HCT116 (cell line): Measurements from ENCODE around the gene SRGN. TPM values are rescaled to one million over a fixed set of nuclear protein-coding genes. Genes with fewer than 3 reads are reported as not detected.

Experiments used
- ATAC-seq: fragments of 200-7000 bp; cut with Tn5 transposase; 2 replicates; pipeline ENCODE4 v1.9.1; 2020; ENCODE audit warnings: mild to moderate bottlenecking, moderate library complexity
- BruUV-seq: library from RNA; stranded (reverse); fragments of 400-500 nt; replicated peaks from 2 replicates; lab custom pipeline; 2021; lab: Mats Ljungman, UMichigan
- CTCF ChIA-PET: fragments of 300-600 bp; sonication (Branson Sonifier 250); formaldehyde crosslinking; loops from one replicate; lab custom pipeline; 2021; ENCODE audit warnings: antibody characterized with exemption; lab: Charles Lee
- POLR2A ChIA-PET: fragments of 300-600, 350-600 bp; sonication (Branson Sonifier 250); formaldehyde crosslinking; loops from one replicate; lab custom pipeline; 2021; ENCODE audit warnings: antibody characterized with exemption; lab: Charles Lee
- RAD21 ChIA-PET, 2 experiments: fragments of 300-600 bp; sonication (Branson Sonifier 250); formaldehyde crosslinking; loops; one replicate each; lab custom pipeline; 2023; ENCODE audit warnings: low total read pairs in 2 of 2; ENCODE audit not compliant: uncharacterized antibody in 2 of 2, unreplicated experiment in 2 of 2, low non-redundant PET in 1 of 2; lab: Charles Lee
- DNase-seq: peaks from one replicate; pipeline ENCODE4 v3.0.0-alpha.2; 2010; ENCODE audit warnings: low read depth, low spot score
- H2AFZ ChIP-seq: fragments of 200-600 bp; shearing (Covaris generic), sonication (generic); 2 replicates; pipeline ENCODE4 v1.6.1; 2017; ENCODE audit warnings: low read depth, mixed run types, mixed read lengths, antibody characterized with exemption, low read length; ENCODE audit not compliant: poor library complexity, severe bottlenecking
- H3K27ac ChIP-seq: 2 replicates; pipeline ENCODE4 v1.5.1; 2012; ENCODE audit warnings: low read depth, low read length
- H3K27me3 ChIP-seq: fragments of 200-600 bp; sonication (generic); 2 replicates; pipeline ENCODE4 v1.6.1; 2016; ENCODE audit warnings: mixed run types, low read length, mixed read lengths; ENCODE audit not compliant: insufficient read depth
- H3K36me3 ChIP-seq, 2 experiments: fragments of 200-500 bp in 1 of 2; fragments of 200-600 bp in 1 of 2; sonication (Bioruptor generic) in 1 of 2; sonication (generic) in 1 of 2; 2 replicates each; pipeline versions ENCODE4 v1.5.1 to v1.6.1; 2014 to 2016; ENCODE audit warnings: low read length in 2 of 2, inconsistent platforms in 1 of 2, mixed read lengths in 1 of 2, mixed run types in 1 of 2; ENCODE audit not compliant: insufficient read depth in 2 of 2, control insufficient read depth in 1 of 2
- H3K4me1 ChIP-seq, 2 experiments: fragments of 200-600 bp in 1 of 2; sonication (generic) in 1 of 2; 2 replicates each; pipeline versions ENCODE4 v1.5.1 to v1.6.1; 2012 to 2017; ENCODE audit warnings: low read length in 2 of 2, inconsistent platforms in 1 of 2, mild to moderate bottlenecking in 1 of 2, mixed read lengths in 1 of 2, mixed run types in 1 of 2, moderate library complexity in 1 of 2; ENCODE audit not compliant: insufficient read depth in 2 of 2, control insufficient read depth in 1 of 2
- H3K4me2 ChIP-seq: fragments of 200-600 bp; sonication (generic); 2 replicates; pipeline ENCODE4 v1.6.1; 2017; ENCODE audit warnings: mixed run types, low read length, mixed read lengths
- H3K4me3 ChIP-seq, 2 experiments: fragments of 200-600 bp in 1 of 2; sonication (generic) in 1 of 2; replicated peaks in 1 of 2; 2 replicates each; pipeline ENCODE4 v1.5.1; 2011 to 2016; ENCODE audit warnings: low read length in 2 of 2, control low read depth in 1 of 2, low read depth in 1 of 2, mild to moderate bottlenecking in 1 of 2, mixed read lengths in 1 of 2, mixed run types in 1 of 2
- H3K79me2 ChIP-seq: fragments of 200-600 bp; sonication (generic); 2 replicates; pipeline ENCODE4 v1.6.1; 2017; ENCODE audit warnings: mild to moderate bottlenecking, mixed run types, low read length, moderate library complexity, mixed read lengths; ENCODE audit not compliant: insufficient read depth
- H3K9ac ChIP-seq: fragments of 200-600 bp; sonication (generic); 2 replicates; pipeline ENCODE4 v1.6.1; 2016; ENCODE audit warnings: low read length, mixed read lengths
- H3K9me2 ChIP-seq: fragments of 200-600 bp; sonication (generic), shearing (Covaris generic); 2 replicates; pipeline ENCODE4 v1.6.1; 2017; ENCODE audit warnings: mixed run types, mild to moderate bottlenecking, moderate library complexity; ENCODE audit not compliant: insufficient read depth
- H3K9me3 ChIP-seq, 2 experiments: fragments of 200-500 bp in 1 of 2; fragments of 200-600 bp in 1 of 2; sonication (Bioruptor generic) in 1 of 2; sonication (generic) in 1 of 2; 2 replicates each; pipeline ENCODE4 v1.6.1; 2014 to 2017; ENCODE audit warnings: low read length in 2 of 2, mixed read lengths in 2 of 2, inconsistent platforms in 1 of 2, low read depth in 1 of 2, mild to moderate bottlenecking in 1 of 2, mixed run types in 1 of 2, moderate library complexity in 1 of 2; ENCODE audit not compliant: control insufficient read depth in 1 of 2, insufficient read depth in 1 of 2
- H4K20me1 ChIP-seq: fragments of 200-600 bp; sonication (generic), shearing (Covaris generic); 2 replicates; pipeline ENCODE4 v1.6.1; 2017; ENCODE audit warnings: mixed run types, mild to moderate bottlenecking, moderate library complexity; ENCODE audit not compliant: insufficient read depth
- CBX3 ChIP-seq: IDR thresholded peaks from 2 replicates; pipeline ENCODE4 v1.6.1; 2012; ENCODE audit warnings: low read depth
- CEBPB ChIP-seq: IDR thresholded peaks from 2 replicates; pipeline ENCODE4 v1.6.1; 2012; ENCODE audit warnings: low read depth
- EGR1 ChIP-seq: IDR thresholded peaks from 2 replicates; pipeline ENCODE4 v1.6.1; 2012; ENCODE audit warnings: low read depth
- ELF1 ChIP-seq: IDR thresholded peaks from 2 replicates; pipeline ENCODE4 v1.6.1; 2012; ENCODE audit warnings: low read depth, borderline replicate concordance
- EZH2 ChIP-seq: fragments of 200-600 bp; sonication (generic); IDR thresholded peaks from 2 replicates; pipeline ENCODE4 v1.6.1; 2017; ENCODE audit warnings: antibody characterized with exemption, mixed run types
- EZH2phosphoT487 ChIP-seq: fragments of 200-600 bp; IDR thresholded peaks from 2 replicates; pipeline ENCODE4 v1.6.1; 2018; ENCODE audit warnings: antibody characterized with exemption, borderline replicate concordance
- FOSL1 ChIP-seq: IDR thresholded peaks from 2 replicates; pipeline ENCODE4 v1.6.1; 2012; ENCODE audit warnings: low read depth
- POLR2A ChIP-seq: IDR thresholded peaks from 2 replicates; pipeline ENCODE4 v1.7.0; 2011; ENCODE audit warnings: borderline replicate concordance; ENCODE audit not compliant: insufficient read depth, insufficient read length; ENCODE audit errors: extremely low read depth
- POLR2AphosphoS5 ChIP-seq: IDR thresholded peaks from 2 replicates; pipeline ENCODE4 v1.6.1; 2011; ENCODE audit warnings: mild to moderate bottlenecking, low read depth, low read length, moderate library complexity
- RAD21 ChIP-seq: IDR thresholded peaks from 2 replicates; pipeline ENCODE4 v1.6.1; 2012; ENCODE audit warnings: low read depth, mild to moderate bottlenecking
- SIN3A ChIP-seq: IDR thresholded peaks from 2 replicates; pipeline ENCODE4 v1.6.1; 2012; ENCODE audit warnings: low read depth
- SP1 ChIP-seq: IDR thresholded peaks from 2 replicates; pipeline ENCODE4 v1.6.1; 2012; ENCODE audit warnings: low read depth
- SRF ChIP-seq: IDR thresholded peaks from 2 replicates; pipeline ENCODE4 v1.6.1; 2012; ENCODE audit warnings: low read depth
- YY1 ChIP-seq: IDR thresholded peaks from 2 replicates; pipeline ENCODE4 v1.6.1; 2011; ENCODE audit warnings: low read length, low read depth, moderate library complexity, mild to moderate bottlenecking; ENCODE audit not compliant: insufficient replicate concordance; ENCODE audit errors: extremely low read depth
- ZFX ChIP-seq: fragments of 450-650 bp; IDR thresholded peaks from 2 replicates; pipeline ENCODE4 v1.6.1; 2017
- ZNF274 ChIP-seq: fragments of 200-500 bp; sonication (Bioruptor generic); IDR thresholded peaks from 2 replicates; pipeline ENCODE4 v1.6.1; 2014; ENCODE audit warnings: mild to moderate bottlenecking, low read depth, low read length, inconsistent platforms
- intact Hi-C: fragments of 100-400 bp; cut with micrococcal nuclease; formaldehyde crosslinking; loops from 2 replicates; pipeline ENCODE4 v1.10.0; 2022
- total RNA-seq: library from RNA; stranded (reverse); gene quantifications from one replicate; pipeline ENCODE4 v1.2.1, GENCODE V29; 2021; ENCODE audit not compliant: unreplicated experiment
- TF ChIP-seq, protein P1 (sequence below): IDR thresholded peaks from 2 replicates; pipeline ENCODE4 v1.6.1; 2011; ENCODE audit warnings: mild to moderate bottlenecking, low read length, moderate library complexity; ENCODE audit not compliant: insufficient replicate concordance; ENCODE audit errors: extremely low read depth
- TF ChIP-seq, protein P2 (sequence below): IDR thresholded peaks from 2 replicates; pipeline ENCODE4 v1.6.1; 2012

SRGN gene
- total RNA-seq, 1 experiment from 2014 or later = 1.8 TPM

DNA sequence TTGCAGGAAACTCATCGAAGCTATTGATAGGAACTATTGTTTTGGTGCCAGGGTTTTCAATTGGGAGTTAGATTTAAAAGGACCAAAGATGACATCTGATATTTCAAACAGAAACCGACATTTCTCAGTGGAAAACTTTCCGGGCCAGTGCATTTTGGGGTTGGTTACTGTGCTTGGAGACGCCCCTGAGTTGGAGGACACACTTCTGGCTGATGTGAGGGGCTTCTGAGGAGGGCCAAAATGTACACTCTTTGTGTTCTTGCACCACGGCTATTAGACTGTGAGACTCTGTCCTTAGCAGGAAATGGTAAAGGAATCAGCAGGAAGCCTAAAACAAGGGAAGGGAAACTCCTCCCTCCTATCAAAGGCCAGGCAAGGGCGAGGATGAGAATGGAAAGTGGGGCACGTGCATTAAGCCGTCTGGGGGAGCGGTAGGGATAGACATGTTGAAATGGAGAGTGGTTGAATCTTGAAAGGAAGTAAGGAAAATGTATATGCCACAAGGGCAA is 1.8 kb upstream of the SRGN start:
- Histone ChIP-seq H3K27me3 (no peaks in the 10 kb centered on the region), H4K20me1 (no peaks in the 10 kb centered on the region), H3K36me3 (no peaks in the 10 kb centered on the region), H3K4me2 (no peak overlapping the region), H3K9me2 (no peaks in the 10 kb centered on the region), H3K4me1 (no peaks in the 10 kb centered on the region), H3K4me3 (no peak overlapping the region), H3K9me3 (no peaks in the 10 kb centered on the region), H3K9ac (no peak overlapping the region), H2AFZ (peak overlapping the region; percentile 46), H3K79me2 (no peaks in the 10 kb centered on the region), H3K27ac (no peak overlapping the region)
- intact Hi-C loops = no loop called here
- POLR2A ChIA-PET = no interaction called here
- TF ChIP-seq RAD21 = no peak
- TF ChIP-seq EZH2 = no peak
- TF ChIP-seq ZFX = no peak
- no peak for TF ChIP-seq POLR2AphosphoS5
- TF ChIP-seq CBX3 = no peak
- TF ChIP-seq YY1 = no peak
- TF ChIP-seq SIN3A = no peak
- TF ChIP-seq, protein P1, sequence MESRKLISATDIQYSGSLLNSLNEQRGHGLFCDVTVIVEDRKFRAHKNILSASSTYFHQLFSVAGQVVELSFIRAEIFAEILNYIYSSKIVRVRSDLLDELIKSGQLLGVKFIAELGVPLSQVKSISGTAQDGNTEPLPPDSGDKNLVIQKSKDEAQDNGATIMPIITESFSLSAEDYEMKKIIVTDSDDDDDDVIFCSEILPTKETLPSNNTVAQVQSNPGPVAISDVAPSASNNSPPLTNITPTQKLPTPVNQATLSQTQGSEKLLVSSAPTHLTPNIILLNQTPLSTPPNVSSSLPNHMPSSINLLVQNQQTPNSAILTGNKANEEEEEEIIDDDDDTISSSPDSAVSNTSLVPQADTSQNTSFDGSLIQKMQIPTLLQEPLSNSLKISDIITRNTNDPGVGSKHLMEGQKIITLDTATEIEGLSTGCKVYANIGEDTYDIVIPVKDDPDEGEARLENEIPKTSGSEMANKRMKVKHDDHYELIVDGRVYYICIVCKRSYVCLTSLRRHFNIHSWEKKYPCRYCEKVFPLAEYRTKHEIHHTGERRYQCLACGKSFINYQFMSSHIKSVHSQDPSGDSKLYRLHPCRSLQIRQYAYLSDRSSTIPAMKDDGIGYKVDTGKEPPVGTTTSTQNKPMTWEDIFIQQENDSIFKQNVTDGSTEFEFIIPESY = no peak
- TF ChIP-seq, protein P2, sequence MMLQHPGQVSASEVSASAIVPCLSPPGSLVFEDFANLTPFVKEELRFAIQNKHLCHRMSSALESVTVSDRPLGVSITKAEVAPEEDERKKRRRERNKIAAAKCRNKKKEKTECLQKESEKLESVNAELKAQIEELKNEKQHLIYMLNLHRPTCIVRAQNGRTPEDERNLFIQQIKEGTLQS = no peak
- no peak for TF ChIP-seq ELF1
- no peak for TF ChIP-seq ZNF274
- no peak for TF ChIP-seq FOSL1
- TF ChIP-seq CEBPB = no peak
- TF ChIP-seq SRF = no peak
- no peak for TF ChIP-seq EZH2phosphoT487
- no peak for TF ChIP-seq POLR2A
- no peak for TF ChIP-seq SP1
- TF ChIP-seq EGR1 = no peak
- RAD21 ChIA-PET = no interaction called here
- CTCF ChIA-PET = no interaction called here
- BruUV-seq = no TSS peak
- ATAC-seq = no peak
- no peak for DNase-seq
